Endothelial cell (in vitro differentiated cells): ENCODE measurements around the gene AUH. TPM values are rescaled to one million over a fixed set of nuclear protein-coding genes. Genes with fewer than 3 reads are reported as not detected.

ENCODE experiments used
- DNase-seq: peaks from one replicate; pipeline ENCODE4 v3.0.0; 2021; ENCODE audit warnings: low spot score
- H3K27ac Mint-ChIP-seq: one replicate; pipeline ENCODE4 v1.8.0; 2021; ENCODE audit warnings: mixed read lengths, inconsistent platforms; ENCODE audit not compliant: unreplicated experiment
- H3K27me3 Mint-ChIP-seq: one replicate; pipeline ENCODE4 v1.8.0; 2021; ENCODE audit warnings: mild to moderate bottlenecking, moderate library complexity, mixed read lengths, inconsistent platforms; ENCODE audit not compliant: unreplicated experiment
- H3K36me3 Mint-ChIP-seq: one replicate; pipeline ENCODE4 v1.8.0; 2021; ENCODE audit warnings: mild to moderate bottlenecking, low read depth, mixed read lengths, inconsistent platforms; ENCODE audit not compliant: unreplicated experiment
- H3K4me1 Mint-ChIP-seq: one replicate; pipeline ENCODE4 v1.8.0; 2021; ENCODE audit warnings: mild to moderate bottlenecking, mixed read lengths, inconsistent platforms; ENCODE audit not compliant: unreplicated experiment
- H3K4me3 Mint-ChIP-seq: one replicate; pipeline ENCODE4 v1.8.0; 2021; ENCODE audit warnings: mild to moderate bottlenecking, mixed read lengths, inconsistent platforms; ENCODE audit not compliant: unreplicated experiment
- H3K9me3 Mint-ChIP-seq: one replicate; pipeline ENCODE4 v1.8.0; 2021; ENCODE audit warnings: mixed read lengths, inconsistent platforms; ENCODE audit not compliant: unreplicated experiment
- CTCF ChIP-seq: fragments of 200-600 bp; sonication (generic); IDR thresholded peaks from one replicate; pipeline ENCODE4 v1.5.0; 2021; ENCODE audit warnings: antibody characterized with exemption; ENCODE audit not compliant: unreplicated experiment
- total RNA-seq: library from RNA; stranded (reverse); fragmentation: NEBNext Ultra II Directional; extraction: Animal tissue kit (Norgen Biotek cat#: 25700); gene quantifications from one replicate; pipeline ENCODE4 v1.2.1, GENCODE V29; 2021; ENCODE audit not compliant: unreplicated experiment

Gene AUH
- total RNA-seq, 1 donor from 2014 or later: 14.4 TPM

- no peaks in the 10 kb centered on the region for H3K27me3 Mint-ChIP-seq
- TF ChIP-seq CTCF: no peak
- no peak overlapping the region for H3K4me3 Mint-ChIP-seq
- H3K9me3 Mint-ChIP-seq: peaks cover 4% of the 10 kb centered on the region
- H3K36me3 Mint-ChIP-seq: no peaks in the 10 kb centered on the region
- peaks cover 3% of the 10 kb centered on the region for H3K4me1 Mint-ChIP-seq
- H3K27ac Mint-ChIP-seq: no peak overlapping the region
- DNase-seq: no peak
These were observed 163.3 kb downstream of the AUH start for GRCh38 chr9:91198405-91198804.

GRCh38 chr9:91197232-91198181, 164.2 kb downstream of the AUH start:
- no peak overlapping the region for H3K4me3 Mint-ChIP-seq
- H3K9me3 Mint-ChIP-seq: peaks cover 4% of the 10 kb centered on the region
- no peak for DNase-seq
- TF ChIP-seq CTCF: no peak
- H3K36me3 Mint-ChIP-seq: no peaks in the 10 kb centered on the region
- no peak overlapping the region for H3K27ac Mint-ChIP-seq
- H3K4me1 Mint-ChIP-seq: peaks cover 4% of the 10 kb centered on the region
- H3K27me3 Mint-ChIP-seq: no peaks in the 10 kb centered on the region

GRCh38 chr9:91196103-91196950, 165.4 kb downstream of the AUH start:
- peaks cover 10% of the 10 kb centered on the region for H3K4me1 Mint-ChIP-seq
- no peak for TF ChIP-seq CTCF
- no peak overlapping the region for H3K27ac Mint-ChIP-seq
- H3K36me3 Mint-ChIP-seq: no peaks in the 10 kb centered on the region
- no peaks in the 10 kb centered on the region for H3K27me3 Mint-ChIP-seq
- H3K9me3 Mint-ChIP-seq: no peaks in the 10 kb centered on the region
- no peak for DNase-seq
- no peak overlapping the region for H3K4me3 Mint-ChIP-seq

- Mint-ChIP-seq H3K4me3 (no peak overlapping the region), H3K9me3 (no peaks in the 10 kb centered on the region), H3K27me3 (peaks cover 3% of the 10 kb centered on the region), H3K36me3 (no peaks in the 10 kb centered on the region), H3K27ac (no peak overlapping the region), H3K4me1 (peaks cover 14% of the 10 kb centered on the region)
- DNase-seq: no peak
- no peak for TF ChIP-seq CTCF
These were observed 166.2 kb downstream of the AUH start for GRCh38 chr9:91195372-91196012.
